GM19035 (cell line): ENCODE measurements around the gene PSKH1.
A peak's percentile ranks its signal among the peaks of the same experiment; 100 is the strongest.
"Not testable (repeated sequence)": the region's sequence is repeated elsewhere in the genome, so short reads cannot be mapped to it uniquely, and the experiment has no call there.

ENCODE experiments used
- ATAC-seq: cut with Tn5 transposase; IDR thresholded peaks from one replicate; pipeline ENCODE4 v1.9.1; 2021; ENCODE audit not compliant: unreplicated experiment

The PSKH1 gene

GRCh38 chr16:67957622-67958021 is 64.6 kb downstream of the PSKH1 start:
- no peak for ATAC-seq

GRCh38 chr16:67959536-67960329 is 66.7 kb downstream of the PSKH1 start:
- no peak for ATAC-seq

- no peak for ATAC-seq
Observed at GRCh38 chr16:67961551-67961957, 68.5 kb downstream of the PSKH1 start.

GRCh38 chr16:67962135-67962534 is 69.1 kb downstream of the PSKH1 start:
- no peak for ATAC-seq

- no peak for ATAC-seq
Observed at GRCh38 chr16:67963292-67963661, 70.2 kb downstream of the PSKH1 start.

- ATAC-seq = no peak
Observed at GRCh38 chr16:67963662-67964321, 70.7 kb downstream of the PSKH1 start.

- ATAC-seq = no peak
Observed at GRCh38 chr16:67964477-67965131, 71.5 kb downstream of the PSKH1 start.

- no peak for ATAC-seq
Observed at GRCh38 chr16:67965668-67966548, 72.9 kb downstream of the PSKH1 start.

GRCh38 chr16:67966549-67967182 is 73.6 kb downstream of the PSKH1 start:
- no peak for ATAC-seq

- no peak for ATAC-seq
Observed at GRCh38 chr16:67967183-67967957, 74.3 kb downstream of the PSKH1 start.

GRCh38 chr16:67967958-67968399 is 74.9 kb downstream of the PSKH1 start:
- peak; percentile 28 for ATAC-seq

- ATAC-seq = peak; percentile 77
Observed at GRCh38 chr16:67968400-67969253, 75.6 kb downstream of the PSKH1 start, which contains the start of gene SLC12A4. SLC12A4 (minus strand) TSS chr16:67968637; CDS start chr16:67968553, 84 bp downstream.

GRCh38 chr16:67969254-67970039 is 76.4 kb downstream of the PSKH1 start:
- ATAC-seq = peak; percentile 20

- no peak for ATAC-seq
Observed at GRCh38 chr16:67971111-67971510, 78.1 kb downstream of the PSKH1 start.

GRCh38 chr16:67972285-67972684 is 79.2 kb downstream of the PSKH1 start:
- not testable (repeated sequence) for ATAC-seq

GRCh38 chr16:67975321-67976105 is 82.5 kb downstream of the PSKH1 start:
- ATAC-seq = no peak

- ATAC-seq = no peak
Observed at GRCh38 chr16:67976205-67976604, 83.2 kb downstream of the PSKH1 start.
